HEK293T (cell line): ENCODE measurements around the gene SERPINB5.

Experiments used
- ARNT ChIP-seq: fragments of 450-650 bp; IDR thresholded peaks from 2 replicates; pipeline ENCODE4 v1.6.1; 2017; ENCODE audit warnings: mild to moderate bottlenecking
- BHLHE40 ChIP-seq: fragments of 450-650 bp; IDR thresholded peaks from 2 replicates; pipeline ENCODE4 v1.6.1; 2016; ENCODE audit warnings: mild to moderate bottlenecking, moderate library complexity, borderline replicate concordance
- ELF4 ChIP-seq: fragments of 450-650 bp; IDR thresholded peaks from 2 replicates; pipeline ENCODE4 v1.6.1; 2017; ENCODE audit warnings: antibody characterized with exemption
- FOXA1 ChIP-seq: fragments of 450-650 bp; IDR thresholded peaks from 2 replicates; pipeline ENCODE4 v1.6.1; 2016; ENCODE audit warnings: mild to moderate bottlenecking
- FOXK2 ChIP-seq: fragments of 450-650 bp; IDR thresholded peaks from 2 replicates; pipeline ENCODE4 v1.6.1; 2016; ENCODE audit warnings: mild to moderate bottlenecking
- FOXM1 ChIP-seq: fragments of 450-650 bp; IDR thresholded peaks from 2 replicates; pipeline ENCODE4 v1.6.1; 2017; ENCODE audit warnings: mild to moderate bottlenecking, borderline replicate concordance
- HDGF ChIP-seq: fragments of 450-650 bp; IDR thresholded peaks from 2 replicates; pipeline ENCODE4 v1.6.1; 2017; ENCODE audit warnings: antibody characterized with exemption, borderline replicate concordance
- L3MBTL2 ChIP-seq: fragments of 450-650 bp; conservative IDR thresholded peaks from 2 replicates; pipeline ENCODE4 v1.6.1; 2016; ENCODE audit warnings: mild to moderate bottlenecking
- LEF1 ChIP-seq: fragments of 450-650 bp; IDR thresholded peaks from 2 replicates; pipeline ENCODE4 v1.6.1; 2017; ENCODE audit warnings: mild to moderate bottlenecking, borderline replicate concordance
- NFRKB ChIP-seq: fragments of 450-650 bp; IDR thresholded peaks from 2 replicates; pipeline ENCODE4 v1.6.1; 2016; ENCODE audit warnings: mild to moderate bottlenecking, moderate library complexity
- PKNOX1 ChIP-seq: fragments of 450-650 bp; IDR thresholded peaks from 2 replicates; pipeline ENCODE4 v1.6.1; 2016
- SP1 ChIP-seq: fragments of 450-650 bp; IDR thresholded peaks from 2 replicates; pipeline ENCODE4 v1.6.1; 2017
- SUZ12 ChIP-seq: fragments of 450-650 bp; IDR thresholded peaks from 2 replicates; pipeline ENCODE4 v1.6.1; 2016; ENCODE audit warnings: mild to moderate bottlenecking
- TARDBP ChIP-seq: fragments of 450-650 bp; IDR thresholded peaks from 2 replicates; pipeline ENCODE4 v1.6.1; 2016

- no peak for TF ChIP-seq SUZ12
- no peak for TF ChIP-seq FOXM1
- no peak for TF ChIP-seq TARDBP
- TF ChIP-seq FOXK2, result no peak
- no peak for TF ChIP-seq L3MBTL2
- TF ChIP-seq PKNOX1, result no peak
- TF ChIP-seq BHLHE40, result no peak
- TF ChIP-seq SP1, result no peak
- no peak for TF ChIP-seq ELF4
- no peak for TF ChIP-seq NFRKB
- TF ChIP-seq ARNT, result no peak
- TF ChIP-seq LEF1, result no peak
- no peak for TF ChIP-seq FOXA1
- TF ChIP-seq HDGF, result no peak
Observed at GRCh38 chr18:63467699-63468098, 9.1 kb upstream of the SERPINB5 start.
